GM18502 (cell line): ENCODE results near the gene RIMBP2.

Source experiments
- ATAC-seq: cut with Tn5 transposase; IDR thresholded peaks from one replicate; pipeline ENCODE4 v1.9.1; 2021; ENCODE audit warnings: mild to moderate bottlenecking; ENCODE audit not compliant: unreplicated experiment, poor library complexity

Gene RIMBP2

DNA sequence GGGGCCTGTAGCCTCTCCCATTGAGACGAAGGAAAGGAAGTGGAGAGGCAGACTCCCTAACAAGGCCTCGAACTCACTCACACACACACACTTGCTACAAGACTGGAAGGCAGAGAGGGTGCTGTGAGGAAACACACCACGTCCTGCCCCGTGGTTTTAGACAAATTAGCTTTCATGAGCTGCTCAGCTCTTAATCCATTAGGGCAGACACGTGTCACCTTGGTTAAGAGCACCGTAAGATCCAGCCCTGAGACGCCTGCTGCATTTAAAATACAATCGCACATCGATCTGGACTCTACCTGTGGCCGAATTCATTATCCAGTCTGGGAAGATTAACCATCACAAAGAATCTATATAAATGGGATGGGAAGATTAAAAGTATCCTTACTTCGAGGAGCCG, 72.0 kb downstream of the RIMBP2 start:
- no peak for ATAC-seq

DNA sequence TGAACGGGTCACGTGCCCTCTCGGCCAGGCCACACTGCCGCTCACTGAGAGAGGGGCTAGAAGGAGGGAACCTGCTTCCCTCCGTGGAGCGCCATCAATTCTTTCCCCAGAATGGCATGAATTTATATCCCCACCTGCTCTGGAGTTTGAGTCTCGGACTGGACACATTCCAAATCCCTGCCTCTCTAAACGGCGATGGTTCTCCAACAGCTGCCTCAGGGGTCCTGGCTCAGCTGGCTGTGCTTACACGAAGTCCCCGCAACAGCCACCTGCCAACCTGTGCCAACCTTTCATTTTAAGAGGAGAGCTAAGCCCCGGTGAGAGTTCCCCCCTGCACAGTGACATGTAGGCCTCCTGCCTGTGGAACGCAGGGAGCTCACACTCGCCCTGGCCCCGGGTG, 73.2 kb downstream of the RIMBP2 start:
- ATAC-seq = no peak

DNA sequence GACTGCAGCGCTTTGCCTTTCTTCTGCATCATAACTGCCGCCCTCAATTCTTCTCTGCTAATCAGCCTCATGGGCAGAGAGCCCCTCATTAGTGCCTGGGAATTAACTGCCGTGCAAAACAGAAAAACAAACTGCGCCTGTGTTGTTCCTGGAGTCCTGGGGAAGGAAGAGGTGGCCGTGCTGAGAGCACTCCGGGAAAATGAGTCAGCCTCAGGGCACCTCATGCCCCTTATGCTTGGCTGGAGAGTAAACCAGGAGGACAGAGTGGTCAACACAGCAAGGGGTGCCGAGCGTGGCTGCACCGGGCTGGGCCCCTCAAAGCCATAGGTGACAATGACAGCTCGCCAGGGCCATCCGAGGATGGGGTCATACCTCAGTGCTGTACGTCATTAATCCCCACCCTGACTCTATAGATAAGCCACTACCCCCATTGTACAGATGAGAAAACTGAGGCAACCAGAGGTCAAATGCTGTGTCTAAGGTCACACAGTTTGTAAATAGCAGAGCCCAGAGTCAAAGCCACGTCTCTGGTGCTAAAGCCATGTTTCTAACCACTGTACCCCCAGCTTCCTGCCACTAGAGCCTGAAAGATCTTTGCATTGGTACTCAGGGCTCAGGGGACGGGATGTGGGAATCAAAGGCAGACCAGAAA, 74.4 kb downstream of the RIMBP2 start:
- no peak for ATAC-seq

DNA sequence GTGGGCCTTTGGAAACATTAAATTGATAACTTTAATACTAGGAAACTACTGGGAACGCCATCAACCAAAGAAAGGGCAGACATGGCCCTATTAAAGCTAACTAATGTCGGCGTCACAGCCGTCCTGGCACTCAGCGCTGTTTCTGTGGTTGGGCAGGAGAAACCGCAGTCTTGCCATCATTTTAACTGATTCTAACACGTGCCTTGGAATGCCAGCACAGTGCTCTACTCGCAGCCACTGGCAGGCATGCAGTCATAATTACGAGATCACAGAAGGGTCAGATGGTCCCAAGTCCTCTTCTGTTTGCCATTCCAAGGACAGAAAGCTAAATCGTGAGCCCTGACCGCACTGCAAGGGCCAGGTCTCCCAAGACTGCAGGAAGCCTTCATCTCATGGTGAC, 75.2 kb downstream of the RIMBP2 start:
- ATAC-seq = no peak

DNA sequence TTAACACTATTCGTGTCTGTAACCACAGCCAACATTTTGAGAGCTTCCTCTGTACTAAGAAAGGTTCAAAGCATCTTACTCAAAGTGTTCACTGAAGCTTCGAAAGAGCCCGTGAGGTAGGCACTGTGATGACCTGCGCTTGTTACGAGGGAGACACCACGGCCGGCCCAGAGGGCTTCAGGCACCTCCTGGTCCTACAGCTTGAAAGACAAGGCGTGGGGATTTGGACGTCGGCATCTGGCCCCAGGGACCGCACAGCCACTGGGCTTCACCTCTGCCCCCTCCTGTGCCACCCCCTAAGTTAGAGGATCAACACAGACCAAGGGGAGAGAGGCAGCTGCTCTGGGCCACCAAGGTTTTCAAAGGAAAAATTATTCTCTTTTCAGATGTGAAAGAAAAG, 75.6 kb downstream of the RIMBP2 start:
- no peak for ATAC-seq

DNA sequence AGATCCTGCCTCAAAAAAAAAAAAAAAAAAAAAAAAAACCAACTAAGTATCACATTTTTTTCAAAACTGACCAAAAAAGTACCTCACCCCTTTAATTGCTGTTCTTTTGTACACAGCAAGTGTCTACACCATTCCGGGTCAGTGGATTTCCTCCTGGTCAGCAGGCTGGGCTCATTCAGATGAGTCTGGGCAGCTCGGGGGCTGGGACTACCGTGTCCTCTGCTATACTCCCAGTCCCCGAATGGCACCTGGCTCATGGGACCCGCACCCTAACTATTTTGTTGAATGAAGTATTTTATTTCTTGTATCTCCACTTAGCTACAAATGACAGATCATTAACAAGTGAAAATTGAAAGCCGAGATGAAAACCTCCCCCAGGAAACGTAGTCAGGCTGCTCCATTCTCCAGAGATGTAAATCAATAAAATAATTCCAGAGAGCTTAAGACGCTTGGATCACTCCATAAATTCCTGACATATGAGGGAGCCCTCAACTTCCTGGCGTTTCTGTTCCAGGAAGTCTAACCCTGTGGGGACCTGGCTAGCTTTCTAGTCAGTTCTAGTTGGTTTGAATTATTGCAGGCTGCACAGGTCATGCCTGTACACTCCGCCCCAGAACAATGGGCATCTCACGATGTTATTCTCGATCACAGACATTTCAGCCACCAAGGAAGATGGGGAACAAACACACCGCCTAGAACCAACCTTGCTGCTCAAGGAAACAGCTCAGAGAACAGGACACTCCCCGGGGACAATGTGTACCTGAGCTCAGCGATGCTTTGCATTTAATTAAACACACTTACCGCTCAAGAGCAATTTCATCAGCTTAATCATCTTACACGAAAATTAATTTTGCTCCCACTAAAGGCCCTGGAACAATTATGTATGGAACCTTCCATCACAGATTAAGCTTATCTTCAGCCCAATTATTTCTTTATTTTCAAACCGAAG, 76.3 kb downstream of the RIMBP2 start:
- no peak for ATAC-seq

DNA sequence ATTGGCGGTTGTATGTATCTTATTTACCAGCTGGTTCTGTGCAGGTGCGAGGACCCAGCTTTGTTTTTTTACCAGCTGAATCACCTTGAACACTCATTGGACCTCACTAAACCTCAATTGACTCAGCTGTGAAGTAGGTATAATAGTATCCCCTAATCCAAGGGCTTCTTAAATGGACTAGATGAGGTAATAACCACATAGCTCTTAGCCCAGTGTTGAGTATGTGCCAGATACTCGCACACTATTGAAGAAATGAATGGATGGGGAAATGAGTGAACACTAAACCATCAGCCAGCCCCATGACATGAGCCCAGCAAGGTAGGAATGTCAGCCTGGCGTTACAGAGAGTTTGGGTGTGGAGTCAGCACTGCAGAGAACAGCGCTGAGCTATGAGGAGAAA, 79.7 kb downstream of the RIMBP2 start:
- ATAC-seq = no peak

DNA sequence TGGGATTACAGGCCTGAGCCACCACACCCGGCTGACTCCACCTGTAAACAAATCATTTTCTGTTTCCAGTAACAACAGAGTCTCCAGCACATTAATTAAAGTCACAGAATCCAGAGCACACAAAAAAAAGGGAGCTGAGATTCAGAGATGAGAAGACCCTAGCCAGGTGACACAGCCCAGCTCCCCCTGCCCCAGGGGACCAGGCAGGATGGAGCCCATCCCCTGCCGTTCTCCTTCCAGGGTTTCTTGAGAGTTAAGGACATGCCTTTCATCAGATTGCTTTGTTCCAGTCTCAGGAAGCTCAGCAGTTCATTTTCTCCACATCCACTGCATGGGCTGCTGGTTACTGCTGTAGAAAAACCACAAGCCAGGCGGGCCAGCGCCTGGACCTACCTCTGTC, 81.2 kb downstream of the RIMBP2 start:
- no peak for ATAC-seq

DNA sequence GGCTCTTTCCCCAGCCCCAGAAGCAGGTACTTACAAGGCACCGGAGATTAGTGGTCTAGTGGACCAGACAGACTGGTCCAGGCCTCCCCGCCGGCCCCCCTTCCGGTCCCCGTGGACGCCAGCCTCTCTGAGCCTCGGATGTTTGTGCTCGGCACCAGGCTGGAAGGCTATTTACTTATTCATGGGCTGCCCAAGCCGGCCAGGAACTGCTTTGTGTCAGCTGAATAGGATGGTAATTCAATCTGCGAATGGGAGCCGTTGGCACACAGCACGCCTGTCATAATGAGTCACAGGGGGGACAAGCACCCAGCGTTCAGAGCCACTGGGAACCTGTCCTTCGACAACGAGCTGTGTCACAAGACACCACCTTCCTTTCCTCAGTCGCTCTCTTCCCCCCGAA, 82.3 kb downstream of the RIMBP2 start:
- ATAC-seq = no peak

DNA sequence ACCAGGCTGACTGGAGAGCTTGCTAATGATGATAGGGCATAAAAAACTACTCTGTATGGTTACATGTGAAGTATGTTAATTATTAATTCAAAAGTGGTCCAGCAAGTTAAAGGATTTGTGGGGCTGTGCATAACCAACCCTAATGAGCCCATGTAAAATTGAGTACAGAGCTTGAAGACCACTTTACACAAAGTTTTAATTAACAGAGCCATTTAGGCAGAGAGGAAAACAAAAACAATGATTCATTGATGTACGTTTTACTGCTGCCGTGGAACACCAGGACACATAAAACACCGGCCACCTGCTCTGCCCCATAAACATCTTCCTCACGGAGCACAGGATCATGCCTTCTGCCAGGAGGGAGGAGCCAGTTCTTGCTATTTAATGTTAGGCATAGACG, 83.5 kb downstream of the RIMBP2 start:
- no peak for ATAC-seq

DNA sequence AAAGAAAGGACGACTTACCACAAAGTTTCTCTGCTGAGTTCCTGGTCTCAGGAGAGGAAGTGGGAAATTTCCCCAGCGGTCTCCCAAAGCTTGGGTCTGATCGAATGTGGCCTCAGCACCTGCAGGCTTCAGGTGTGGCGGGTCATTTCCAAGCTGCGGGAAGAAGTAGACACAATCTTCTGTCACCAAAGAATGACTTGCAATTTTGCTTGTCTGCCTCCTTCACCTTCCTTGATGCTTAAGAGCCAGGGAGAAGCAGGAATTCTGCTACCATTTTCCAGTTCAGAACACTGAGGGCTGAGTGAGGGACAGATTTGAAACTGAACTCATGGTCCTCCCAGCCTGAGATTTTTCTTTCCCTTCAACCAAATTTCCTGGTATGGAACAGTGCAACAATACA, 87.8 kb downstream of the RIMBP2 start:
- no peak for ATAC-seq

DNA sequence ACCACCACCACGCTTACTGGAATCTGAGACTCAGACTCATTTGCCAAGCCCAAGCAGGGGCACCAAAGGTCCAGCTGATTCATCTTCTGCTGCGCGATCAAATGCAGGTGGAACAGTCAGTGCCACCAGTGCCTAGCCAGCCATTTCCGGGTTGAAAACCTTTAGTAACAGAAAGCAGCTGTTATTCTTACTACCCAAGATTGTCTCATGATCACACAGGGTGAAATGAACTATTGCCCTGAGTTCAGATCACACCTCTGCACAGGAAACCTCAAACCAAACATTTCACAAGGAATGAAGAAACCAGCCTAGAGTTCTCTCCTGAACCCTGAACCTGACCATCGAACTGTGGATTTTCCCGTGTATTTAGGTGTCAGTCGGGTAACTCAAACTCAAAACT, 88.9 kb downstream of the RIMBP2 start:
- ATAC-seq = no peak

DNA sequence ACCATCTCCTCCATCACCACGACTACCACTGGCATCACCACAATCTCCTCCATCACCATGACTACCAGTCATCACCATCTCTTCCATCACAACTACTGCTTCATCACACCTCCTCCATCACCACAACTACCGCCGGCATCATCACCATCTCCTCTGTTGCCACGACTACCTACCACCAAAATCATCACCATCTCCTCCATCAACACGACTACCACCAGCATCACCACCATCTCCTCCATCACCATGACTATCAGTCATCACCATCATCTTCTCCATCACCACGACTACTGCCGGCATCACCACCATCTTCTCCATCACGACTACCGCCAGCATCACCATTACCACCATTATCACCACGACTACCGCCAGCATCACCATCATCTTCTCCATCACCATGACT, 89.5 kb downstream of the RIMBP2 start:
- no peak for ATAC-seq

DNA sequence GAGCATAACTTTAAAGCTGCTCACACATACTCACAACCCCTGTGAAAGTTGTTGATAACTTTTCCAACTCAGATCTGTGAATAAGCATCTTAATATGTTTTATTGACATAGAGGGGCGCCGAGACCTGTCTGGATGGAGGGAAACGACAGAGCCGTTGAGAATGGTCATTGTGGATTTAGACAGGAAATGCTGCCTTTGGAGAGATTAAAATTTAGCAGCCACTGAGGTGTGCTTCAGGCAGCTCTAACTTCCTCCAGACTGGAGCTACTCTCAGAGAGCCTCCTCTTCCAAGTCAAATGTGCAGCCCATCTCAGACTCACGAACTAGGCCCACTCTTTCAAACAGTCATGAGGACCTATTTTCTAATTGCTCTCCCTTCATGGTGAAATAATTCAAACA, 90.9 kb downstream of the RIMBP2 start:
- no peak for ATAC-seq

DNA sequence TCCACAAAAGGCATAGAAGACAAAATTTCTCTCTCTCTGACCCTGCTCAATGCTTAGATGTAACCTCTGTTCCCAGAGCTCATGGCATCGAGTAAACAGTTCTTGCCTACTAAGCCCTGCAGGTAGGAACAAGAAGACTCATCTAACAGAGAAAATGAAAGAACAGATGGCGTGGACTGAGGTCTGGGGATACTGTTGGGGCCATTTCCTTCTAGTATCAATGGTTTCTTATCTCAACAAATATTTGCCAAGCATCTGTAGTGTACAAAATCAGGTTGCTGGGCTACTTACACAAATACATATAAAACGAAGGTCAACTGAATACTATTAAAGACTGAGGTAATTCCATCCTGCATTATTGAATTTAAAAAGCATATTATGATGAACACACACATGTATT, 93.3 kb downstream of the RIMBP2 start:
- no peak for ATAC-seq

DNA sequence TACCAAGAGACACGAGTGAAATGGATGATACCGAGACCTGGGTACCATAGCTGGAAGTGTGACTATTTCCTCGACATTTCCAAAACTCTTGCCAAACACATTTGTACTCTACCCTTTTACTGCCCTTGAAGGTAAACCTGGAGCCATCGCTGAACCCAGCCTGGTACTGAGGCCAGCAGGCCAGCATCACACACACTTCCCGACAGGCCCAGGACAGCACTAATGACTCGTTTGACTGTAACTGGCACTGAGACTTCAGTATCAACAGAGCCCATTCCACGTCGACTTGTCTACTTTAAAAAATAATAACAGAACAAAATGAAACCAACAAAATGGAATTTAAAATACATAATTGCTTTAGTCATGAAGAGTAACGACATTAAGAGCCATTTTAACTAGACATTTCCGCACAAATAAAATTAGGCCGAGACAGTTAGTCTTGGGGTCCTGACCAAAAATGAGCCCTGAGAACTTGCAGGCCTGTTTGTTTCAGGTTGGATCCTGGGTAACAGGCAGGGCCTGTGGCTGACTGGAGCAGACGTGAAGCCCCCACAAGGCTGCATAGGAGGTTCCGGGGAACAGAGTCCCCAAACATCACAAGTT, 94.3 kb downstream of the RIMBP2 start:
- ATAC-seq = no peak

DNA sequence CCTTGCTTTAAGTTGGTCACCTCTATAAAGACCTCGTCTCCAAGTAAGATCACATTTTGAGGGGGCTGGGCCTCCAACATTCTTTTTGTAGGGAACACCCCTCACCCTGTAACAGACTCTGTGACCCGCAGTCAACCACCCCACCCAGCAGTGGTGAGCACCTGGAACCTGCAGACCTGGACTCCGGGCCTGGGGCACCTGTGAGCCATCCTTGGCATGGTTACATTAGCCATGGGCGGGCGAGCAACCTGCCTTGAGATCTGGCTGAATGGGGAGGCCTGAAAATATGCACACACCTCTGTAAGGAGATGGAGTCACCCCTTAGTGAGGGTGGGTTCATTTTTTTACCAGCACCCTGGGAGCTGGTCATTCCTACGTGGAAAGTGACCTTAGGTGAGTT, 95.3 kb downstream of the RIMBP2 start:
- no peak for ATAC-seq

DNA sequence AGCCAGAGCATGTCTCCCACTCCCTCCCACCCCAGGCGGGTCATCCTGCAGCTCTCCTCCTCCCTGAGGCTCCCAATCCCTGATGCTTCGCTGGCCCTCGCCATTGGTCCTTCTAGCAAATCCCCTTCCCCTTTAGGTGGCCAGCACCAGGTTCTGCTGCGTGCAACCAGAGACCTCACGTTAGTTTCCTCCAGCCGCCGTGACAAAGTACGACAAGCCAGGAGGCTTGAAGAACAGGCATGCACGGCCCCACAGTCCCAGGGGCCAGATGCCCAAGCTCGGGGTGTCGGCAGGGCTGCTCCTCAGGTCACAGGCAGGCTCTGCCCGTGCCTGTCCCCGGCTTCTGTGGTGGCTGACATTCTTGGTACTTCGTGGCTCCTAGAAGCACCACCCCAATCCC, 95.8 kb downstream of the RIMBP2 start:
- ATAC-seq = no peak

DNA sequence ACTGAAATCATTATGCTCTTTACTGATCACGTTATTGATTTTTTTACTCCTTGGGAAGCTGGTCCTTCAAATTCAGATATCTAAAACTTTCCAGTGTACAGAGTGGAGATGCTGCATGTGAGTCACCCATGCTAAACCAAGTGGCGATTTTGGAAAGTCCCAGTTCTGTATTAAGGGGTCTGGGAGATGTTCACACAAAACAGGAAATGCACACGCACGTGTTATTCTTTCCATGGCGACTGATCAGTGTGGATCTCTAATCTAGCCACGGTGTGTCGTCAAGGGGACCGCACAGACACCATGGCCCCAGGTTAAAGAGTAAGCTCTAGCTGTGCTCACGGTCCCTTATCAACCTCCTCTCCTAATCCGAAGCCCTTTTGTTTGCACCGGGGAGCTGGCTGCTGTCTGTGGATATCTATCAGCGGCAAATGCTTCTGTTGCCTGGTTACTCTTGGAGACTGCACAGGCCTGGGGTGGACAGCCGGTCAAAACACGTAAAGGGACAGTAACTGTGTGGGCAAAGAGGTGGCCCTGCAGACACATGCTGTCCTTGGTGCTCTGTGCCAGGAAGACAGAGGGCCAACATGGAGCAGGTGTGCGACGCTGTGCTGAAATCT, 96.6 kb downstream of the RIMBP2 start:
- ATAC-seq = no peak

DNA sequence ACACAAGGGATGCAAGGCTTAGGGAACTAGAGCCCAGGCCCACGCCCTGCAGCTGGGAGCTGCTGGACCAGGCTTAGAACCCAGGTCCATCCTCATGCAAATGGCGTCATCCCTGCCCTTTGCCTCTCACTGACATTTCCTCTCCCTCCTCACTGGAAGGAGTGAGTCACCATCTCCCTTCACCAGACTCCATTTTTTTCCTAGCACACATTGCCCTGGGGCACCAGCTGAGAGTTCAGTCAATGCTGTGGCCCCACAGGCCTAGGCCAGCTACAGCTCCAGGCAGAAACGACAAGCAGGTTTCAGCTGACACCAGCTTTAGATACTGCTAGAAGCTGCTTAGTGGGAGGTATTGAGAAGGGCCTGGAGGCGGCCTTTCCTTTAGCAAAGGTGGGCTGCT, 98.9 kb downstream of the RIMBP2 start:
- no peak for ATAC-seq

DNA sequence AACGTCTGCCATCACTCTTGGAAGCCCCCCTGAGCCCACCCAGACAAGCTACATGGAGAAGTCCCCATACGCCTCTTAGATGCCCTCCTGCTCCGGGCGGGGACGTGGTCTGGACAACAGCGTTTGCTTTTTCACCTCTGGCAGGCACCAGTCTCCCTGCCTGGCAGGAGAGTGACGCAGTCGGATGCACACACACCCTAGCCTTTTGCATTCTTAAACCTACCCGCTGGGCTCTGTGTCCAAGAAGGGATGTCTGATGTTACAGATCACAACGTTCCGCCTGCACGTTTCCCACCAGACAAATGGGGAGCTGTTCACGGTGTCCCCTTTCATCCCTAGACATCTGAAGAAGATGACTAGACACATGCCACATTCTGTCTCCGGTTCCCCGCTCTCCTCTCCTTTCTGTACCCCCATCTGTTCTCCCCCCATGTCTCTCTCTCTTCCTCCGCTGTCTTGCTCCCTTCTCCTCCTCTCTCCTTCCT, 100.2 kb downstream of the RIMBP2 start:
- no peak for ATAC-seq
